HEK293T (cell line): Measurements from ENCODE around the gene APP.

Experiments used
- ARNT ChIP-seq: fragments of 450-650 bp; IDR thresholded peaks from 2 replicates; pipeline ENCODE4 v1.6.1; 2017; ENCODE audit warnings: mild to moderate bottlenecking
- BHLHE40 ChIP-seq: fragments of 450-650 bp; IDR thresholded peaks from 2 replicates; pipeline ENCODE4 v1.6.1; 2016; ENCODE audit warnings: mild to moderate bottlenecking, moderate library complexity, borderline replicate concordance
- CTBP1 ChIP-seq: fragments of 450-650 bp; IDR thresholded peaks from 2 replicates; pipeline ENCODE4 v1.6.1; 2016; ENCODE audit warnings: borderline replicate concordance
- FOXK2 ChIP-seq: fragments of 450-650 bp; IDR thresholded peaks from 2 replicates; pipeline ENCODE4 v1.6.1; 2016; ENCODE audit warnings: mild to moderate bottlenecking
- FOXM1 ChIP-seq: fragments of 450-650 bp; IDR thresholded peaks from 2 replicates; pipeline ENCODE4 v1.6.1; 2017; ENCODE audit warnings: mild to moderate bottlenecking, borderline replicate concordance
- HDGF ChIP-seq: fragments of 450-650 bp; IDR thresholded peaks from 2 replicates; pipeline ENCODE4 v1.6.1; 2017; ENCODE audit warnings: antibody characterized with exemption, borderline replicate concordance
- LEF1 ChIP-seq: fragments of 450-650 bp; IDR thresholded peaks from 2 replicates; pipeline ENCODE4 v1.6.1; 2017; ENCODE audit warnings: mild to moderate bottlenecking, borderline replicate concordance
- PKNOX1 ChIP-seq: fragments of 450-650 bp; IDR thresholded peaks from 2 replicates; pipeline ENCODE4 v1.6.1; 2016
- SP1 ChIP-seq: fragments of 450-650 bp; IDR thresholded peaks from 2 replicates; pipeline ENCODE4 v1.6.1; 2017
- SUZ12 ChIP-seq: fragments of 450-650 bp; IDR thresholded peaks from 2 replicates; pipeline ENCODE4 v1.6.1; 2016; ENCODE audit warnings: mild to moderate bottlenecking
- TARDBP ChIP-seq: fragments of 450-650 bp; IDR thresholded peaks from 2 replicates; pipeline ENCODE4 v1.6.1; 2016
- ZNF384 ChIP-seq: fragments of 450-650 bp; IDR thresholded peaks from 2 replicates; pipeline ENCODE4 v1.6.1; 2016

- TF ChIP-seq ARNT (no peak), PKNOX1 (no peak), BHLHE40 (no peak), TARDBP (no peak), HDGF (no peak), LEF1 (no peak), ZNF384 (no peak), FOXM1 (no peak), SP1 (no peak), CTBP1 (no peak), FOXK2 (no peak), SUZ12 (no peak)
These were observed 41.6 kb upstream of the APP start for GRCh38 chr21:26212220-26212619.
